Heart left ventricle (tissue), 16 donors: ENCODE measurements around the gene CFAP45. TPM values are rescaled to one million over a fixed set of nuclear protein-coding genes. Genes with fewer than 3 reads are reported as not detected.

Experiments
- ATAC-seq, 4 donors: fragments of 200-7000 bp; cut with Tn5 transposase; one replicate each; pipeline ENCODE4 v1.9.1; 2020 to 2022; ENCODE audit warnings: moderate library complexity in 4 of 4, mild to moderate bottlenecking in 3 of 4, moderate number of reproducible peaks in 1 of 4
- DNase-seq, 5 donors: peaks; one replicate each; pipeline ENCODE4 v3.0.0-alpha.2; 2020
- H3K27ac ChIP-seq, 12 donors: fragments of 200-600 bp; sonication (generic) in 4 of 12; one replicate each; pipeline versions ENCODE4 v1.5.0 to v1.8.0; 2016 to 2022; ENCODE audit warnings: mild to moderate bottlenecking in 2 of 12
- H3K27me3 ChIP-seq, 9 donors: fragments of 200-600 bp; sonication (generic) in 2 of 9; one replicate each; pipeline versions ENCODE4 v1.5.1 to v1.8.0; 2016 to 2022; ENCODE audit warnings: mild to moderate bottlenecking in 3 of 9
- H3K36me3 ChIP-seq, 9 donors: fragments of 200-600 bp; sonication (generic) in 2 of 9; one replicate each; pipeline versions ENCODE4 v1.5.0 to v1.8.0; 2018 to 2022; ENCODE audit warnings: mild to moderate bottlenecking in 2 of 9
- H3K4me1 ChIP-seq, 12 donors: fragments of 200-600 bp; sonication (generic) in 4 of 12; one replicate each; pipeline versions ENCODE4 v1.5.0 to v1.8.0; 2016 to 2022; ENCODE audit warnings: mild to moderate bottlenecking in 3 of 12
- H3K4me3 ChIP-seq, 12 donors: fragments of 200-600 bp; sonication (generic) in 4 of 12; one replicate each; pipeline versions ENCODE4 v1.5.0 to v1.8.0; 2017 to 2022; ENCODE audit warnings: mild to moderate bottlenecking in 9 of 12, moderate library complexity in 4 of 12
- H3K9me3 ChIP-seq, 12 donors: fragments of 200-600 bp; sonication (generic) in 4 of 12; one replicate each; pipeline versions ENCODE4 v1.5.0 to v1.8.0; 2016 to 2022; ENCODE audit warnings: mild to moderate bottlenecking in 1 of 12
- CTCF ChIP-seq, 12 donors: fragments of 200-600 bp; sonication (generic) in 4 of 12; IDR thresholded peaks; one replicate each; pipeline versions ENCODE4 v1.5.0 to v1.8.0; 2018 to 2022; ENCODE audit warnings: antibody characterized with exemption in 12 of 12, mild to moderate bottlenecking in 5 of 12
- POLR2A ChIP-seq, 2 donors: fragments of 450-650 bp; IDR thresholded peaks; one replicate each; pipeline ENCODE4 v1.6.1; 2017; ENCODE audit warnings: antibody characterized with exemption in 2 of 2, mild to moderate bottlenecking in 2 of 2, moderate library complexity in 2 of 2
- WGBS, 4 donors: extraction: QIAGEN DNeasy Blood & Tissue Kit in 2 of 4; methylation state at CpG; one replicate each; pipeline versions ENCODE4 v1.1.5 to v1.1.7; 2013 to 2018; 5-methylcytosine and 5-hydroxymethylcytosine counted together
- intact Hi-C, 10 donors: fragments of 100-400 bp; cut with DNase I; formaldehyde crosslinking; loops; one replicate each; pipeline versions ENCODE4 v1.11.1 to v1.14.2; 2022
- polyA plus RNA-seq, 2 donors: library from polyadenylated mRNA; stranded (reverse); fragments of 200-250 nt; gene quantifications; one replicate each; pipeline ENCODE4 v1.2.3, GENCODE V29; 2013
- total RNA-seq, 9 donors: library from RNA; depleted of rRNA in 2 of 9; stranded (reverse); fragments of >200 nt in 2 of 9; fragmentation: NEBNext Ultra II Directional in 3 of 9; extraction: Animal tissue kit (Norgen Biotek cat#: 25700) in 3 of 9; gene quantifications; one replicate each; pipeline versions ENCODE4 v1.1.0 to v1.2.4, GENCODE V29; 2016 to 2023
- donor health status: ischemic (EF 13 %, LVEDD 7.1; RV severe dilation, severe dysfunction).
- donor health status: healthy with polysubstance abuse.
- donor health status: DM: no; HTN: yes; CAD: no.
- donor health status: DM: no; HTN: no; CAD: no.
- donor health status: ischemic (EF 25% LVEDD 6.9; RV normal size, moderate dysfunction).
- donor health status: ischemic (EF 25% LVEDD 5.7; RV mildly dilated, moderate dysfunction).
- donor health status: healthy.
- donor health status: DM: yes; HTN: yes; CAD: no.
- donor health status: ischemic (EF 35%, LVEDD 5.7; RV mildly dilated, moderate dysfunction).
- donor health status: nonischemic (EF 11% LVEDD 7.7; RV severe dilation, severe dysfunction).
- donor health status: DM: yes; HTN: yes; CAD: no.
- donor health status: PGD.
- donor health status: ischemic (EF 29% LVEDD 5.4; RV normal size, mild dysfunction).
- donor health status: nonischemic (EF 23%, LVEDD 6.1; RV moderate dilation, normal function).

Gene CFAP45
- total and polyA plus RNA-seq, 11 donors: 0.29 to 1.8 (median 0.62) TPM; not detected in 2

GRCh38 chr1:159861218-159861617 is 38.7 kb downstream of the CFAP45 start:
- intact Hi-C loops: no loop called here
- Histone ChIP-seq H3K4me1 (no peaks in the 10 kb centered on the region), H3K27me3 (no peaks in the 10 kb centered on the region), H3K9me3 (no peaks in the 10 kb centered on the region), H3K36me3 (no peaks in the 10 kb centered on the region), H3K27ac (no peak overlapping the region), H3K4me3 (no peak overlapping the region)
- DNase-seq: no peak
- no peak for TF ChIP-seq CTCF (IDR thresholded peaks at IDR 0.05)
- TF ChIP-seq POLR2A (IDR thresholded peaks at IDR 0.05): no peak
- WGBS, 4 donors: 78 to 85% (median 83%) methylated on average over 8 of the region's 8 CpGs
- no peak for ATAC-seq

GRCh38 chr1:159860456-159860855 is 39.5 kb downstream of the CFAP45 start:
- Histone ChIP-seq H3K9me3 (no peaks in the 10 kb centered on the region), H3K27me3 (no peaks in the 10 kb centered on the region), H3K36me3 (no peaks in the 10 kb centered on the region), H3K27ac (no peak overlapping the region), H3K4me3 (no peak overlapping the region), H3K4me1 (peaks cover 0 to 2% (median 0%) of the 10 kb centered on the region in 12 donors)
- ATAC-seq: peak in 1 of 4 donors; percentile 33
- WGBS, 4 donors: 37 to 49% (median 46%) methylated on average over 3 of the region's 3 CpGs
- TF ChIP-seq CTCF (IDR thresholded peaks at IDR 0.05) (no peak), POLR2A (IDR thresholded peaks at IDR 0.05) (no peak)
- DNase-seq: no peak
- intact Hi-C loops: no loop called here

GRCh38 chr1:159859767-159860322 is 40.1 kb downstream of the CFAP45 start:
- intact Hi-C loops: loop anchor here in 3 of 10 donors (10.0 kb wide), 1 partner anchor 65 kb away; the partner anchor contains the start of gene TAGLN2 (in 3 of the 3)
- Histone ChIP-seq H3K4me1 (peaks cover 0 to 8% (median 2%) of the 10 kb centered on the region in 12 donors), H3K4me3 (no peak overlapping the region), H3K36me3 (no peaks in the 10 kb centered on the region), H3K27me3 (no peaks in the 10 kb centered on the region), H3K27ac (no peak overlapping the region), H3K9me3 (no peaks in the 10 kb centered on the region)
- TF ChIP-seq POLR2A (IDR thresholded peaks at IDR 0.05) (no peak), CTCF (IDR thresholded peaks at IDR 0.05) (no peak)
- WGBS, 4 donors: 80 to 88% (median 87%) methylated on average over 7 of the region's 7 CpGs
- ATAC-seq (no peak), DNase-seq (no peak)

- no peak overlapping the region for H3K27ac ChIP-seq
- H3K4me3 ChIP-seq: no peak overlapping the region
- no peaks in the 10 kb centered on the region for H3K36me3 ChIP-seq
- H3K9me3 ChIP-seq: no peaks in the 10 kb centered on the region
- WGBS, 4 donors: 93 to 97% (median 95%) methylated on average over 4 to 6 of the region's 6 CpGs
- H3K4me1 ChIP-seq: peaks cover 0 to 18% (median 11%) of the 10 kb centered on the region in 12 donors
- no peak for DNase-seq
- TF ChIP-seq CTCF (IDR thresholded peaks at IDR 0.05) (no peak), POLR2A (IDR thresholded peaks at IDR 0.05) (no peak)
- H3K27me3 ChIP-seq: no peaks in the 10 kb centered on the region
- intact Hi-C loops: loop anchor here in 3 of 10 donors (10.0 kb wide), 1 partner anchor 67 kb away; the partner anchor contains the start of gene TAGLN2 (in 3 of the 3)
- no peak for ATAC-seq
Measured at GRCh38 chr1:159857889-159858288, 42.1 kb downstream of the CFAP45 start.
